HUES48 (cell line): ENCODE measurements around the gene BCL2A1.
A peak's percentile ranks its signal among the peaks of the same experiment; 100 is the strongest.
"Not testable (repeated sequence)": the region's sequence is repeated elsewhere in the genome, so short reads cannot be mapped to it uniquely, and the experiment has no call there.

Experiments
- H3K27ac ChIP-seq: one replicate; pipeline ENCODE4 v1.7.0; 2013; ENCODE audit warnings: low read depth, low read length, inconsistent platforms
- H3K27me3 ChIP-seq: 2 replicates; pipeline ENCODE4 v1.6.1; 2013; ENCODE audit warnings: mild to moderate bottlenecking, low read length; ENCODE audit not compliant: control insufficient read depth, insufficient read depth
- H3K36me3 ChIP-seq: 2 replicates; pipeline ENCODE4 v1.6.1; 2013; ENCODE audit warnings: low read length; ENCODE audit not compliant: control insufficient read depth, insufficient read depth
- H3K4me1 ChIP-seq: 2 replicates; pipeline ENCODE4 v1.6.1; 2013; ENCODE audit warnings: mild to moderate bottlenecking, low read length; ENCODE audit not compliant: control insufficient read depth, insufficient read depth
- H3K4me3 ChIP-seq: 2 replicates; pipeline ENCODE4 v1.5.1; 2013; ENCODE audit warnings: mild to moderate bottlenecking, low read depth, low read length
- H3K9ac ChIP-seq: 2 replicates; pipeline ENCODE4 v1.6.1; 2013; ENCODE audit warnings: mild to moderate bottlenecking, low read depth, low read length, moderate library complexity
- H3K9me3 ChIP-seq: 2 replicates; pipeline ENCODE4 v1.6.1; 2013; ENCODE audit warnings: low read length; ENCODE audit not compliant: control insufficient read depth, insufficient read depth

Gene BCL2A1

GRCh38 chr15:79922512-79923078 lies 48.4 kb downstream of the BCL2A1 start:
- Histone ChIP-seq H3K36me3 (peaks cover 26% of the 10 kb centered on the region), H3K4me1 (no peaks in the 10 kb centered on the region), H3K9me3 (peaks cover 38% of the 10 kb centered on the region), H3K27ac (peak overlapping the region; percentile 97), H3K27me3 (no peaks in the 10 kb centered on the region), H3K9ac (peak overlapping the region; percentile 93), H3K4me3 (peak overlapping the region; percentile 99)

- H3K27ac ChIP-seq, result no peak overlapping the region
- H3K36me3 ChIP-seq, result peaks cover 38% of the 10 kb centered on the region
- no peak overlapping the region for H3K4me3 ChIP-seq
- H3K4me1 ChIP-seq, result no peaks in the 10 kb centered on the region
- no peaks in the 10 kb centered on the region for H3K27me3 ChIP-seq
- peaks cover 64% of the 10 kb centered on the region for H3K9me3 ChIP-seq
- no peak overlapping the region for H3K9ac ChIP-seq
These were observed 51.1 kb downstream of the BCL2A1 start for GRCh38 chr15:79919749-79920511.

GRCh38 chr15:79919090-79919748 lies 51.8 kb downstream of the BCL2A1 start:
- Histone ChIP-seq H3K27me3 (no peaks in the 10 kb centered on the region), H3K27ac (no peak overlapping the region), H3K4me1 (no peaks in the 10 kb centered on the region), H3K9me3 (peaks cover 71% of the 10 kb centered on the region), H3K9ac (no peak overlapping the region), H3K36me3 (peaks cover 43% of the 10 kb centered on the region), H3K4me3 (no peak overlapping the region)

- Histone ChIP-seq H3K27me3 (no peaks in the 10 kb centered on the region), H3K9me3 (peaks cover 80% of the 10 kb centered on the region), H3K9ac (no peak overlapping the region), H3K4me1 (no peaks in the 10 kb centered on the region), H3K27ac (no peak overlapping the region), H3K36me3 (peaks cover 50% of the 10 kb centered on the region), H3K4me3 (no peak overlapping the region)
These were observed 52.7 kb downstream of the BCL2A1 start for GRCh38 chr15:79918278-79918677.

GRCh38 chr15:79916502-79917132 lies 54.4 kb downstream of the BCL2A1 start:
- Histone ChIP-seq H3K36me3 (peaks cover 48% of the 10 kb centered on the region), H3K27ac (no peak overlapping the region), H3K27me3 (no peaks in the 10 kb centered on the region), H3K9ac (no peak overlapping the region), H3K4me1 (no peaks in the 10 kb centered on the region), H3K9me3 (peaks cover 78% of the 10 kb centered on the region), H3K4me3 (no peak overlapping the region)

GRCh38 chr15:79915776-79916501 lies 55.1 kb downstream of the BCL2A1 start:
- H3K9me3 ChIP-seq, result peaks cover 71% of the 10 kb centered on the region
- H3K4me1 ChIP-seq, H3K27ac ChIP-seq, H3K9ac ChIP-seq, H3K4me3 ChIP-seq, H3K27me3 ChIP-seq: not testable (repeated sequence)
- H3K36me3 ChIP-seq, result peaks cover 43% of the 10 kb centered on the region

GRCh38 chr15:79914728-79915127 lies 56.3 kb downstream of the BCL2A1 start:
- Histone ChIP-seq H3K36me3 (peaks cover 31% of the 10 kb centered on the region), H3K27ac (no peak overlapping the region), H3K27me3 (no peaks in the 10 kb centered on the region), H3K9me3 (peaks cover 60% of the 10 kb centered on the region), H3K4me3 (no peak overlapping the region), H3K9ac (no peak overlapping the region), H3K4me1 (no peaks in the 10 kb centered on the region)
